Measurements from ENCODE around the gene PTCRA. TPM values are rescaled to one million over a fixed set of nuclear protein-coding genes. Genes with fewer than 3 reads are reported as not detected.

PTCRA gene
- total RNA-seq, 1 experiment from 2014 or later: not detected

DNA sequence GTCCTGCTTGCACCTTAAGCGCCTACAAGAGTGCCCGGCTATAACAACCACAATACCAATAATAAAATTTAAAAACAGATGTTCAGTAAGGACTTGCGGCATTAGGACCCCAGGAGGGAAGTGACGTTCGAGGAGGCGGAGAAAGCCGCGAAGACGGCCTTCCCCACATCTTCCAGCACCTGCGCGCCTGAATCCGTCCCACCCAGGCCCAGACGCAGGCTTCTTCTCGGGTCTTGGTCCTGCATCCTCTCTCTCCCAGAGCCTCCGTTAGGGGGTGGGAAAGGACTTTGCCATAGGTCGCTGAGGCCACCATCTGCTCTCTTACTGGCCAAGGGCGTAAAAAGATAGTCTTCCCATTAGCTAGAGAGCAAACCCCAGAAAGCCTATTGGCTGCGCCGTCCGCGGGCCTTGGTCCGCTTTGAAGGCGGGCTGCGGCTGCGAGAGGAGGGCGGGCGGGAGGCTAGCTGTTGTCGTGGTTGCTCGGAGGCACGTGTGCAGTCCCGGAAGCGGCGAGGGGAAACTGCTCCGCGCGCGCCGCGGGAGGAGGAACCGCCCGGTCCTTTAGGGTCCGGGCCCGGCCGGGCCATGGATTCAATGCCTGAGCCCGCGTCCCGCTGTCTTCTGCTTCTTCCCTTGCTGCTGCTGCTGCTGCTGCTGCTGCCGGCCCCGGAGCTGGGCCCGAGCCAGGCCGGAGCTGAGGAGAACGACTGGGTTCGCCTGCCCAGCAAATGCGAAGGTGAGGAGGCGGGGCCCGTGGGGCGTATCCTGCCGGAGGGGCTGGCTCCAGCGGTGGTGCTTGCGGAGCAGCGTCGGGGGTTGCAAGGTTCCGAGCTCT, 13.3 kb downstream of the PTCRA start, which contains the start of gene CNPY3:
Gene CNPY3, plus strand, starts transcription at position 495 of the 835 bp plus-strand sequence. Its CDS starts 91 bp downstream, at position 586.
- peak; percentile 80 for DNase-seq (ENCODE audit: low read depth, low spot score)
- POLR2A ChIA-PET: interaction anchor here (0.5 to 1.3 kb wide), 10 partner anchors 9 to 520 kb away, joined by 3 to 16 read pairs (median 6); no protein-coding TSS in a partner anchor
- peaks cover 9% of the 10 kb centered on the region; the same call in 1 of the 2 replicates for H3K4me1 ChIP-seq (ENCODE audit: control insufficient read depth, insufficient read depth, low read length)
- H3K4me3 ChIP-seq (ENCODE audit: low read depth in 2 of 2, low read length in 2 of 2): peak within 1 kb of the TSS; percentile 82 to 97
- no TSS peak for BruUV-seq (replicated peaks)
- no peaks in the 10 kb centered on the region for H3K9me3 ChIP-seq (ENCODE audit: control insufficient read depth, insufficient read depth, low read depth, low read length)
- in situ Hi-C loops (cut with HindIII; ENCODE audit: low pct_unique_long_range_greater_than_20kb, low sequenced_read_pairs): no loop called here
- intact Hi-C loops (cut with micrococcal nuclease; ENCODE audit: unreplicated experiment): no loop called here
- peaks cover 2% of the 10 kb centered on the region; the same call in 1 of the 2 replicates for H3K36me3 ChIP-seq (ENCODE audit: control insufficient read depth, insufficient read depth, low read length)
- TF ChIP-seq TCF7L2 (IDR thresholded peaks at IDR 0.05; ENCODE audit: low read depth, low read length) (peak; percentile 59; the same call in 1 of the 2 replicates), POLR2AphosphoS5 (IDR thresholded peaks at IDR 0.05; ENCODE audit: low read depth, low read length) (peak; percentile 71), SIN3A (IDR thresholded peaks at IDR 0.05; ENCODE audit: borderline replicate concordance, insufficient read depth, low read depth, low read length) (peak; percentile 67; the same call in 1 of the 2 replicates)
- TF ChIP-seq, protein P1, sequence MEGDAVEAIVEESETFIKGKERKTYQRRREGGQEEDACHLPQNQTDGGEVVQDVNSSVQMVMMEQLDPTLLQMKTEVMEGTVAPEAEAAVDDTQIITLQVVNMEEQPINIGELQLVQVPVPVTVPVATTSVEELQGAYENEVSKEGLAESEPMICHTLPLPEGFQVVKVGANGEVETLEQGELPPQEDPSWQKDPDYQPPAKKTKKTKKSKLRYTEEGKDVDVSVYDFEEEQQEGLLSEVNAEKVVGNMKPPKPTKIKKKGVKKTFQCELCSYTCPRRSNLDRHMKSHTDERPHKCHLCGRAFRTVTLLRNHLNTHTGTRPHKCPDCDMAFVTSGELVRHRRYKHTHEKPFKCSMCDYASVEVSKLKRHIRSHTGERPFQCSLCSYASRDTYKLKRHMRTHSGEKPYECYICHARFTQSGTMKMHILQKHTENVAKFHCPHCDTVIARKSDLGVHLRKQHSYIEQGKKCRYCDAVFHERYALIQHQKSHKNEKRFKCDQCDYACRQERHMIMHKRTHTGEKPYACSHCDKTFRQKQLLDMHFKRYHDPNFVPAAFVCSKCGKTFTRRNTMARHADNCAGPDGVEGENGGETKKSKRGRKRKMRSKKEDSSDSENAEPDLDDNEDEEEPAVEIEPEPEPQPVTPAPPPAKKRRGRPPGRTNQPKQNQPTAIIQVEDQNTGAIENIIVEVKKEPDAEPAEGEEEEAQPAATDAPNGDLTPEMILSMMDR (IDR thresholded peaks at IDR 0.05): no peak
- TF ChIP-seq, protein P2, sequence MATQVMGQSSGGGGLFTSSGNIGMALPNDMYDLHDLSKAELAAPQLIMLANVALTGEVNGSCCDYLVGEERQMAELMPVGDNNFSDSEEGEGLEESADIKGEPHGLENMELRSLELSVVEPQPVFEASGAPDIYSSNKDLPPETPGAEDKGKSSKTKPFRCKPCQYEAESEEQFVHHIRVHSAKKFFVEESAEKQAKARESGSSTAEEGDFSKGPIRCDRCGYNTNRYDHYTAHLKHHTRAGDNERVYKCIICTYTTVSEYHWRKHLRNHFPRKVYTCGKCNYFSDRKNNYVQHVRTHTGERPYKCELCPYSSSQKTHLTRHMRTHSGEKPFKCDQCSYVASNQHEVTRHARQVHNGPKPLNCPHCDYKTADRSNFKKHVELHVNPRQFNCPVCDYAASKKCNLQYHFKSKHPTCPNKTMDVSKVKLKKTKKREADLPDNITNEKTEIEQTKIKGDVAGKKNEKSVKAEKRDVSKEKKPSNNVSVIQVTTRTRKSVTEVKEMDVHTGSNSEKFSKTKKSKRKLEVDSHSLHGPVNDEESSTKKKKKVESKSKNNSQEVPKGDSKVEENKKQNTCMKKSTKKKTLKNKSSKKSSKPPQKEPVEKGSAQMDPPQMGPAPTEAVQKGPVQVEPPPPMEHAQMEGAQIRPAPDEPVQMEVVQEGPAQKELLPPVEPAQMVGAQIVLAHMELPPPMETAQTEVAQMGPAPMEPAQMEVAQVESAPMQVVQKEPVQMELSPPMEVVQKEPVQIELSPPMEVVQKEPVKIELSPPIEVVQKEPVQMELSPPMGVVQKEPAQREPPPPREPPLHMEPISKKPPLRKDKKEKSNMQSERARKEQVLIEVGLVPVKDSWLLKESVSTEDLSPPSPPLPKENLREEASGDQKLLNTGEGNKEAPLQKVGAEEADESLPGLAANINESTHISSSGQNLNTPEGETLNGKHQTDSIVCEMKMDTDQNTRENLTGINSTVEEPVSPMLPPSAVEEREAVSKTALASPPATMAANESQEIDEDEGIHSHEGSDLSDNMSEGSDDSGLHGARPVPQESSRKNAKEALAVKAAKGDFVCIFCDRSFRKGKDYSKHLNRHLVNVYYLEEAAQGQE (IDR thresholded peaks at IDR 0.05; ENCODE audit: insufficient read depth in 1 of 2, low read depth in 2 of 2, low read length in 1 of 2): no peak
- H3K27me3 ChIP-seq (ENCODE audit: control insufficient read depth, insufficient read depth, low read length): no peaks in the 10 kb centered on the region
- ATAC-seq: peak; percentile 96
- H3K27ac ChIP-seq (ENCODE audit: low read length): peak within 1 kb of the TSS; percentile 98
- CTCF ChIA-PET: interaction anchor here (0.6 to 0.7 kb wide), 4 partner anchors 35 to 440 kb away, joined by 4 to 9 read pairs (median 4); partner anchors contain the start of gene ZNF318

DNA sequence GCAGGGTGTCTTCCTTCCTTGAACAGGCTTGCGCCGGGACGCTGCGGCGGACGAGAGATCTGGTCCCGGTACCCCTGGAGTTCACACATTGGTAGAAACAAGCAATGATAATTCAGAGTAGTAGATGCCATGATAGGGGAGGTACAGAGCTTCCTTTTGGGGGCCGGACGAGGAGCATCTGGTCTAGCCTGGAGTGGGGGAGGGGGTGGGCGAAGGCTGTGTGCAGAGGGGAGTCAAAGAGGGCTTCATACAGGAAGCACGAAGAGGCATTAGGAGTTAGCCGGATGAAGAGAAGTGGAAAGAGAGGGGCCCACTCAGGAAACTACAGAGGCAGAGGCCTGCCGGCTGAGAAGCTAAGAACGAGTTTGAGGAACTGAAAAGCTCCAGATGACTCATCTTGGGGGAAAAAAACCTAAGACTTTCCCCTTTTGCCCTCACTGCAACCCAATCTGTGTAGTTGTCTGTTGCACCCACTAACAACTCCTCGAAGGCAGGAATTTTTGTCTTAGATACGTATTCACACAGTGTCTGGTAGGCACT, 14.0 kb downstream of the PTCRA start:
- Histone ChIP-seq H3K27ac (ENCODE audit: low read length) (peak overlapping the region; percentile 98), H3K27me3 (ENCODE audit: control insufficient read depth, insufficient read depth, low read length) (no peaks in the 10 kb centered on the region), H3K36me3 (ENCODE audit: control insufficient read depth, insufficient read depth, low read length) (peaks cover 2% of the 10 kb centered on the region; the same call in 1 of the 2 replicates), H3K4me3 (ENCODE audit: low read depth in 2 of 2, low read length in 2 of 2) (peak overlapping the region; percentile 82 to 97), H3K9me3 (ENCODE audit: control insufficient read depth, insufficient read depth, low read depth, low read length) (no peaks in the 10 kb centered on the region), H3K4me1 (ENCODE audit: control insufficient read depth, insufficient read depth, low read length) (peaks cover 9% of the 10 kb centered on the region; the same call in 1 of the 2 replicates)
- ATAC-seq: peak; percentile 5; the same call in 1 of the 2 replicates
- peak; percentile 1 for DNase-seq (ENCODE audit: low read depth, low spot score)
- intact Hi-C loops (cut with micrococcal nuclease; ENCODE audit: unreplicated experiment): no loop called here
- ChIA-PET POLR2A (interaction anchor here (0.5 to 1.3 kb wide), 3 partner anchors 8 to 212 kb away, joined by 4 to 7 read pairs (median 5); no protein-coding TSS in a partner anchor), CTCF (interaction anchor here (0.6 to 0.7 kb wide), 3 partner anchors 34 to 440 kb away, joined by 4 read pairs; partner anchors contain the start of gene ZNF318)
- in situ Hi-C loops (cut with HindIII; ENCODE audit: low pct_unique_long_range_greater_than_20kb, low sequenced_read_pairs): no loop called here
- BruUV-seq (replicated peaks): TSS peak; percentile 89
- TF ChIP-seq SIN3A (IDR thresholded peaks at IDR 0.05; ENCODE audit: borderline replicate concordance, insufficient read depth, low read depth, low read length) (no peak), POLR2AphosphoS5 (IDR thresholded peaks at IDR 0.05; ENCODE audit: low read depth, low read length) (no peak), TCF7L2 (IDR thresholded peaks at IDR 0.05; ENCODE audit: low read depth, low read length) (no peak)
- TF ChIP-seq, protein P1 (IDR thresholded peaks at IDR 0.05): no peak
- TF ChIP-seq, protein P2 (IDR thresholded peaks at IDR 0.05; ENCODE audit: insufficient read depth in 1 of 2, low read depth in 2 of 2, low read length in 1 of 2): no peak
